Activated CD4-positive, alpha-beta memory T cell treated with anti-CD3 and anti-CD28 coated beads for 36 hours (primary cell): ENCODE data around the gene CEACAM5. TPM values are rescaled to one million over a fixed set of nuclear protein-coding genes. Genes with fewer than 3 reads are reported as not detected.
"Not testable (repeated sequence)": the region's sequence is repeated elsewhere in the genome, so short reads cannot be mapped to it uniquely, and the experiment has no call there.

Source experiments
- CTCF ChIA-PET: fragments of 350-600 bp; sonication (Branson Sonifier 250); formaldehyde crosslinking; loops from one replicate; lab custom pipeline; 2021; ENCODE audit warnings: antibody characterized with exemption, inconsistent platforms; lab: Charles Lee
- POLR2A ChIA-PET: fragments of 350-600 bp; sonication (Branson Sonifier 250); formaldehyde crosslinking; loops from one replicate; lab custom pipeline; 2021; ENCODE audit warnings: antibody characterized with exemption; lab: Charles Lee
- DNase-seq: peaks from one replicate; pipeline ENCODE4 v3.0.0-alpha.2; 2020
- H3K27ac Mint-ChIP-seq: one replicate; pipeline ENCODE4 v1.8.0; 2021; ENCODE audit warnings: mixed read lengths
- H3K27me3 Mint-ChIP-seq: one replicate; pipeline ENCODE4 v1.8.0; 2021; ENCODE audit warnings: mixed read lengths
- H3K36me3 Mint-ChIP-seq: one replicate; pipeline ENCODE4 v1.8.0; 2021; ENCODE audit warnings: mixed read lengths
- H3K4me1 Mint-ChIP-seq: one replicate; pipeline ENCODE4 v1.8.0; 2021; ENCODE audit warnings: low read depth, mixed read lengths
- H3K4me3 Mint-ChIP-seq: one replicate; pipeline ENCODE4 v1.8.0; 2021; ENCODE audit warnings: mild to moderate bottlenecking, mixed read lengths
- H3K9me3 Mint-ChIP-seq: one replicate; pipeline ENCODE4 v1.8.0; 2021; ENCODE audit warnings: mixed read lengths
- intact Hi-C: fragments of 100-400 bp; cut with micrococcal nuclease; formaldehyde crosslinking; loops from one replicate; pipeline ENCODE4 v1.15.1; 2023
- total RNA-seq, 2 experiments: library from RNA; stranded (reverse); gene quantifications; one replicate each; pipeline ENCODE4 v1.2.3, GENCODE V29; 2021

The CEACAM5 gene
- total RNA-seq, 2 experiments from 2014 or later, result not detected

- CTCF ChIA-PET, result interaction anchor here (0.7 to 4.1 kb wide), 12 partner anchors 11 to 149 kb away, joined by 3 to 72 read pairs (median 3); partner anchors contain the start of gene CEACAM3
- Mint-ChIP-seq H3K9me3 (no peaks in the 10 kb centered on the region), H3K36me3 (no peaks in the 10 kb centered on the region), H3K27ac (no peak overlapping the region), H3K4me1 (no peaks in the 10 kb centered on the region), H3K4me3 (no peak overlapping the region), H3K27me3 (peaks cover 52% of the 10 kb centered on the region)
- intact Hi-C loops, result loop anchor here (1.0 to 5.0 kb wide), 2 partner anchors 39 to 104 kb away; no protein-coding TSS in a partner anchor
- DNase-seq, result peak; percentile 66
- POLR2A ChIA-PET, result no interaction called here
These were observed 38.3 kb downstream of the CEACAM5 start for GRCh38 chr19:41746593-41747227.

GRCh38 chr19:41748012-41748411 is 39.6 kb downstream of the CEACAM5 start:
- DNase-seq, result no peak
- ChIA-PET POLR2A (no interaction called here), CTCF (interaction anchor here (0.8 to 4.1 kb wide), 5 partner anchors 37 to 106 kb away, joined by 3 to 72 read pairs (median 7); no protein-coding TSS in a partner anchor)
- Mint-ChIP-seq H3K36me3 (no peaks in the 10 kb centered on the region), H3K4me1 (no peaks in the 10 kb centered on the region), H3K9me3 (no peaks in the 10 kb centered on the region), H3K27me3 (peaks cover 57% of the 10 kb centered on the region), H3K27ac (no peak overlapping the region), H3K4me3 (no peak overlapping the region)
- intact Hi-C loops, result loop anchor here (5.0 kb wide), 1 partner anchor 106 kb away; no protein-coding TSS in a partner anchor

GRCh38 chr19:41750248-41751134 is 42.1 kb downstream of the CEACAM5 start:
- H3K36me3 Mint-ChIP-seq, H3K4me3 Mint-ChIP-seq, DNase-seq, H3K9me3 Mint-ChIP-seq, H3K4me1 Mint-ChIP-seq, intact Hi-C loops, H3K27ac Mint-ChIP-seq: not testable (repeated sequence)
- CTCF ChIA-PET, result interaction anchor here (0.8 to 6.0 kb wide), 9 partner anchors 9 to 104 kb away, joined by 3 to 158 read pairs (median 49); partner anchors contain the start of gene CEACAM3
- POLR2A ChIA-PET, result interaction anchor here (0.5 kb wide), 1 partner anchor 20 kb away, joined by 3 read pairs; no protein-coding TSS in a partner anchor
- H3K27me3 Mint-ChIP-seq, result peaks cover 49% of the 10 kb centered on the region

- H3K27me3 Mint-ChIP-seq, result peaks cover 33% of the 10 kb centered on the region
- ChIA-PET POLR2A (interaction anchor here (1.0 kb wide), 1 partner anchor 69 kb away, joined by 3 read pairs; no protein-coding TSS in a partner anchor), CTCF (interaction anchor here (0.6 to 6.0 kb wide), 48 partner anchors 11 to 737 kb away, joined by 3 to 158 read pairs (median 6); partner anchors contain the start of gene CEACAM3)
- intact Hi-C loops, result loop anchor here (1.0 kb wide), 1 partner anchor 32 kb away; no protein-coding TSS in a partner anchor
- H3K4me1 Mint-ChIP-seq, result peaks cover 5% of the 10 kb centered on the region
- no peak overlapping the region for H3K27ac Mint-ChIP-seq
- H3K4me3 Mint-ChIP-seq, result no peak overlapping the region
- peak; percentile 79 for DNase-seq
- H3K36me3 Mint-ChIP-seq, result no peaks in the 10 kb centered on the region
- no peaks in the 10 kb centered on the region for H3K9me3 Mint-ChIP-seq
These were observed 44.7 kb downstream of the CEACAM5 start for GRCh38 chr19:41753159-41753558.

GRCh38 chr19:41753936-41754529 is 45.6 kb downstream of the CEACAM5 start:
- POLR2A ChIA-PET, result no interaction called here
- H3K4me1 Mint-ChIP-seq, result peaks cover 5% of the 10 kb centered on the region
- no peaks in the 10 kb centered on the region for H3K9me3 Mint-ChIP-seq
- peaks cover 31% of the 10 kb centered on the region for H3K27me3 Mint-ChIP-seq
- H3K27ac Mint-ChIP-seq, result no peak overlapping the region
- H3K4me3 Mint-ChIP-seq, result no peak overlapping the region
- intact Hi-C loops, result loop anchor here (1.0 kb wide), 1 partner anchor 31 kb away; no protein-coding TSS in a partner anchor
- no peaks in the 10 kb centered on the region for H3K36me3 Mint-ChIP-seq
- CTCF ChIA-PET, result interaction anchor here (0.7 to 6.0 kb wide), 28 partner anchors 10 to 499 kb away, joined by 3 to 158 read pairs (median 9); partner anchors contain the start of gene CEACAM3
- DNase-seq, result peak; percentile 78

- ChIA-PET CTCF (interaction anchor here (1.0 to 6.0 kb wide), 10 partner anchors 8 to 113 kb away, joined by 4 to 158 read pairs (median 48); partner anchors contain the start of gene CEACAM3), POLR2A (no interaction called here)
- no peak for DNase-seq
- Mint-ChIP-seq H3K27ac (no peak within 1 kb of the TSS), H3K4me1 (peaks cover 5% of the 10 kb centered on the region), H3K9me3 (no peaks in the 10 kb centered on the region), H3K4me3 (no peak within 1 kb of the TSS), H3K27me3 (peaks cover 41% of the 10 kb centered on the region), H3K36me3 (no peaks in the 10 kb centered on the region)
- intact Hi-C loops, result no loop called here
These were observed 47.0 kb downstream of the CEACAM5 start, which contains the start of gene CEACAM6 for GRCh38 chr19:41755328-41755913. Gene CEACAM6 (plus strand): TSS chr19:41755530. CDS start chr19:41755639, 109 bp downstream.

GRCh38 chr19:41758846-41759245 is 50.4 kb downstream of the CEACAM5 start:
- Mint-ChIP-seq H3K4me3 (no peak overlapping the region), H3K4me1 (peaks cover 2% of the 10 kb centered on the region), H3K36me3 (no peaks in the 10 kb centered on the region), H3K27me3 (peaks cover 56% of the 10 kb centered on the region), H3K27ac (no peak overlapping the region), H3K9me3 (no peaks in the 10 kb centered on the region)
- ChIA-PET CTCF (interaction anchor here (0.9 kb wide), 1 partner anchor 35 kb away, joined by 3 read pairs; no protein-coding TSS in a partner anchor), POLR2A (no interaction called here)
- intact Hi-C loops, result no loop called here
- no peak for DNase-seq

GRCh38 chr19:41767115-41767514 is 58.7 kb downstream of the CEACAM5 start:
- no peak overlapping the region for H3K4me3 Mint-ChIP-seq
- no peak for DNase-seq
- no peaks in the 10 kb centered on the region for H3K9me3 Mint-ChIP-seq
- H3K4me1 Mint-ChIP-seq, result peaks cover under 1% of the 10 kb centered on the region
- no peaks in the 10 kb centered on the region for H3K36me3 Mint-ChIP-seq
- intact Hi-C loops, result no loop called here
- H3K27me3 Mint-ChIP-seq, result peaks cover 46% of the 10 kb centered on the region
- CTCF ChIA-PET, result no interaction called here
- H3K27ac Mint-ChIP-seq, result no peak overlapping the region
- POLR2A ChIA-PET, result no interaction called here

- H3K36me3 Mint-ChIP-seq, POLR2A ChIA-PET: not testable (repeated sequence)
- peaks cover 44% of the 10 kb centered on the region for H3K27me3 Mint-ChIP-seq
These were observed 59.7 kb downstream of the CEACAM5 start for GRCh38 chr19:41768105-41768504.

GRCh38 chr19:41769608-41770007 is 61.2 kb downstream of the CEACAM5 start:
- no peak for DNase-seq
- intact Hi-C loops, result loop anchor here (10.0 kb wide), 1 partner anchor 175 kb away; no protein-coding TSS in a partner anchor
- H3K4me1 Mint-ChIP-seq, result peaks cover 23% of the 10 kb centered on the region
- peaks cover 50% of the 10 kb centered on the region for H3K27me3 Mint-ChIP-seq
- H3K36me3 Mint-ChIP-seq, result no peaks in the 10 kb centered on the region
- ChIA-PET CTCF (interaction anchor here (1.0 to 10.4 kb wide), 4 partner anchors 15 to 63 kb away, joined by 3 to 126 read pairs (median 10); partner anchors contain the start of gene CEACAM6), POLR2A (no interaction called here)
- H3K9me3 Mint-ChIP-seq, result no peaks in the 10 kb centered on the region
- no peak overlapping the region for H3K27ac Mint-ChIP-seq
- H3K4me3 Mint-ChIP-seq, result no peak overlapping the region

More at GRCh38 chr19:41768105-41768504, 59.7 kb downstream of the CEACAM5 start:
- intact Hi-C loops, CTCF ChIA-PET, H3K27ac Mint-ChIP-seq, H3K4me1 Mint-ChIP-seq, H3K9me3 Mint-ChIP-seq, DNase-seq, H3K4me3 Mint-ChIP-seq: not testable (repeated sequence)

- Mint-ChIP-seq H3K36me3 (no peaks in the 10 kb centered on the region), H3K4me3 (no peak overlapping the region), H3K9me3 (no peaks in the 10 kb centered on the region), H3K27ac (no peak overlapping the region), H3K4me1 (peaks cover 34% of the 10 kb centered on the region), H3K27me3 (peaks cover 49% of the 10 kb centered on the region)
- intact Hi-C loops, result loop anchor here (10.0 kb wide), 1 partner anchor 173 kb away; no protein-coding TSS in a partner anchor
- DNase-seq, result no peak
- POLR2A ChIA-PET, result no interaction called here
- CTCF ChIA-PET, result interaction anchor here (1.2 to 10.4 kb wide), 5 partner anchors 14 to 124 kb away, joined by 3 to 126 read pairs (median 5); partner anchors contain the start of gene CEACAM6
These were observed 63.0 kb downstream of the CEACAM5 start for GRCh38 chr19:41771410-41771809.
